Measurements from ENCODE around the gene POLG2. TPM values are rescaled to one million over a fixed set of nuclear protein-coding genes. Genes with fewer than 3 reads are reported as not detected.
A peak's percentile ranks its signal among the peaks of the same experiment; 100 is the strongest.

The POLG2 gene
- total and polyA plus RNA-seq, 9 of the 15 experiments (the other 6 are each of a cell fraction or from before 2014, with no cell fraction given) = 13.4 to 44.8 (median 37.0) TPM

GRCh38 chr17:64527914-64528313 is 31.1 kb upstream of the POLG2 start:
- no peaks in the 10 kb centered on the region for H4K20me1 ChIP-seq (replicated peaks; ENCODE audit: control insufficient read depth, insufficient read depth, low read length)
- DNase-seq (ENCODE audit: extremely low read depth in 1 of 4, low spot score in 3 of 4) (no peak), ATAC-seq (no peak), FAIRE-seq (no peak)
- H3K27ac ChIP-seq (ENCODE audit: extremely low read depth, low read depth, low read length) = no peak overlapping the region
- H3K36me3 ChIP-seq (ENCODE audit: control insufficient read depth, insufficient read depth, low read length) = peaks cover 97% of the 10 kb centered on the region
- H3K27me3 ChIP-seq (ENCODE audit: control insufficient read depth in 2 of 2, insufficient read depth in 2 of 2, low read length in 2 of 2) = no peaks in the 10 kb centered on the region
- no TSS peak for BruUV-seq (replicated peaks)
- H3K9me1 ChIP-seq (ENCODE audit: control insufficient read depth, insufficient read depth, low read length) = no peaks in the 10 kb centered on the region
- ChIA-PET CTCF (ENCODE audit: low intra/inter-chr PET ratio) (no interaction called here), POLR2A (interaction anchor here (0.8 to 1.5 kb wide), 4 partner anchors 8 to 535 kb away, joined by 3 to 6 read pairs (median 4); no protein-coding TSS in a partner anchor)
- H3K9me3 ChIP-seq (replicated peaks; ENCODE audit: control insufficient read depth, insufficient read depth, low read depth, low read length) = no peaks in the 10 kb centered on the region
- H3K4me1 ChIP-seq (replicated peaks in 1 of 2; ENCODE audit: control insufficient read depth in 2 of 2, insufficient read depth in 2 of 2, low read length in 2 of 2) = no peaks in the 10 kb centered on the region; a peak in 1 of 5 replicates
- in situ Hi-C loops (cut with MboI) = loop anchor here (5.0 kb wide), 1 partner anchor 119 kb away; no protein-coding TSS in a partner anchor
- H3K9ac ChIP-seq (ENCODE audit: insufficient read depth in 1 of 2, low read depth in 2 of 2, low read length in 2 of 2) = no peak overlapping the region
- no peak overlapping the region for H3K4me2 ChIP-seq (ENCODE audit: insufficient read depth, low read length)
- intact Hi-C loops (cut with micrococcal nuclease) = no loop called here
- WGBS (ENCODE audit: insufficient coverage, low coverage, missing lambda C conversion rate) = 94% methylated on average over 2 of the region's 2 CpGs
- no peak overlapping the region for H3K4me3 ChIP-seq
- no peaks in the 10 kb centered on the region for H3K79me2 ChIP-seq (ENCODE audit: control insufficient read depth, insufficient read depth, low read length)
- no peak for TF ChIP-seq ZNF124 (CRISPR knock-in tag; IDR thresholded peaks at IDR 0.05)
- no peak for TF ChIP-seq ZBTB33 (CRISPR knock-in tag; IDR thresholded peaks at IDR 0.05)
- peak; percentile 53 for TF ChIP-seq ZNF316 (IDR thresholded peaks at IDR 0.05)
- no peak for TF ChIP-seq HDAC1 (IDR thresholded peaks at IDR 0.05)
- no peak for TF ChIP-seq HDAC3 (IDR thresholded peaks at IDR 0.05; ENCODE audit: borderline replicate concordance, partially characterized antibody)
- H2AFZ ChIP-seq (ENCODE audit: low read depth, low read length) = no peak overlapping the region
